ENCODE data around the gene GNAI2.
"Not testable (repeated sequence)": the region's sequence is repeated elsewhere in the genome, so short reads cannot be mapped to it uniquely, and the experiment has no call there.

Gene GNAI2

GRCh38 chr3:50275996-50276761 is 40.2 kb downstream of the GNAI2 start:
- no peaks in the 10 kb centered on the region for H3K36me3 Mint-ChIP-seq
- H3K4me3 Mint-ChIP-seq: peak overlapping the region; percentile 65
- H3K27me3 Mint-ChIP-seq: peaks cover 13% of the 10 kb centered on the region
- H3K4me1 Mint-ChIP-seq (ENCODE audit: low read depth): peaks cover 21% of the 10 kb centered on the region
- no peak overlapping the region for H3K27ac Mint-ChIP-seq
- H3K9me3 Mint-ChIP-seq (ENCODE audit: low read depth): no peaks in the 10 kb centered on the region

GRCh38 chr3:50276762-50277101 is 40.7 kb downstream of the GNAI2 start:
- Mint-ChIP-seq H3K27me3 (peaks cover 13% of the 10 kb centered on the region), H3K9me3 (ENCODE audit: low read depth) (no peaks in the 10 kb centered on the region), H3K36me3 (no peaks in the 10 kb centered on the region), H3K27ac (no peak overlapping the region), H3K4me3 (no peak overlapping the region), H3K4me1 (ENCODE audit: low read depth) (peaks cover 21% of the 10 kb centered on the region)

GRCh38 chr3:50278123-50278879 is 42.3 kb downstream of the GNAI2 start:
- Mint-ChIP-seq H3K4me3 (no peak overlapping the region), H3K9me3 (ENCODE audit: low read depth) (no peaks in the 10 kb centered on the region), H3K4me1 (ENCODE audit: low read depth) (peaks cover 17% of the 10 kb centered on the region), H3K36me3 (no peaks in the 10 kb centered on the region), H3K27ac (no peak overlapping the region), H3K27me3 (peaks cover 9% of the 10 kb centered on the region)

- peaks cover 17% of the 10 kb centered on the region for H3K4me1 Mint-ChIP-seq (ENCODE audit: low read depth)
- H3K36me3 Mint-ChIP-seq: no peaks in the 10 kb centered on the region
- no peaks in the 10 kb centered on the region for H3K9me3 Mint-ChIP-seq (ENCODE audit: low read depth)
- H3K4me3 Mint-ChIP-seq: no peak within 1 kb of the TSS
- peaks cover 9% of the 10 kb centered on the region for H3K27me3 Mint-ChIP-seq
- H3K27ac Mint-ChIP-seq: no peak within 1 kb of the TSS
Observed at GRCh38 chr3:50278880-50279224, 42.8 kb downstream of the GNAI2 start, which contains the start of gene LSMEM2. TSS of gene LSMEM2 (plus strand) at chr3:50279087. CDS start at chr3:50279114, 27 bp downstream.

- Mint-ChIP-seq H3K27me3 (peaks cover 5% of the 10 kb centered on the region), H3K27ac (no peak overlapping the region), H3K4me1 (ENCODE audit: low read depth) (peaks cover 12% of the 10 kb centered on the region), H3K9me3 (ENCODE audit: low read depth) (no peaks in the 10 kb centered on the region), H3K4me3 (no peak overlapping the region), H3K36me3 (no peaks in the 10 kb centered on the region)
Observed at GRCh38 chr3:50279255-50280016, 43.4 kb downstream of the GNAI2 start.

- H3K36me3 Mint-ChIP-seq; H3K27ac Mint-ChIP-seq; H3K27me3 Mint-ChIP-seq; H3K4me3 Mint-ChIP-seq; H3K9me3 Mint-ChIP-seq (ENCODE audit: low read depth); H3K4me1 Mint-ChIP-seq (ENCODE audit: low read depth): not testable (repeated sequence)
Observed at GRCh38 chr3:50284121-50284520, 48.1 kb downstream of the GNAI2 start.

GRCh38 chr3:50286322-50287227 is 50.6 kb downstream of the GNAI2 start:
- no peaks in the 10 kb centered on the region for H3K9me3 Mint-ChIP-seq (ENCODE audit: low read depth)
- peaks cover 5% of the 10 kb centered on the region for H3K36me3 Mint-ChIP-seq
- no peak overlapping the region for H3K4me3 Mint-ChIP-seq
- no peak overlapping the region for H3K27ac Mint-ChIP-seq
- H3K4me1 Mint-ChIP-seq (ENCODE audit: low read depth): peaks cover 8% of the 10 kb centered on the region
- H3K27me3 Mint-ChIP-seq: no peaks in the 10 kb centered on the region

GRCh38 chr3:50287262-50287661 is 51.3 kb downstream of the GNAI2 start:
- peaks cover 5% of the 10 kb centered on the region for H3K36me3 Mint-ChIP-seq
- H3K27me3 Mint-ChIP-seq: no peaks in the 10 kb centered on the region
- peaks cover 8% of the 10 kb centered on the region for H3K4me1 Mint-ChIP-seq (ENCODE audit: low read depth)
- no peaks in the 10 kb centered on the region for H3K9me3 Mint-ChIP-seq (ENCODE audit: low read depth)
- no peak overlapping the region for H3K4me3 Mint-ChIP-seq
- H3K27ac Mint-ChIP-seq: no peak overlapping the region

- Mint-ChIP-seq H3K27me3 (no peaks in the 10 kb centered on the region), H3K4me1 (ENCODE audit: low read depth) (peaks cover 15% of the 10 kb centered on the region), H3K4me3 (peak overlapping the region; percentile 98), H3K27ac (no peak overlapping the region), H3K36me3 (peaks cover 5% of the 10 kb centered on the region), H3K9me3 (ENCODE audit: low read depth) (no peaks in the 10 kb centered on the region)
Observed at GRCh38 chr3:50288387-50289007, 52.5 kb downstream of the GNAI2 start.

- Mint-ChIP-seq H3K27ac (no peak overlapping the region), H3K9me3 (ENCODE audit: low read depth) (no peaks in the 10 kb centered on the region), H3K4me3 (peak overlapping the region; percentile 98), H3K4me1 (ENCODE audit: low read depth) (peaks cover 16% of the 10 kb centered on the region), H3K36me3 (peaks cover 5% of the 10 kb centered on the region), H3K27me3 (no peaks in the 10 kb centered on the region)
Observed at GRCh38 chr3:50289130-50289529, 53.1 kb downstream of the GNAI2 start.

GRCh38 chr3:50290161-50290641 is 54.2 kb downstream of the GNAI2 start:
- H3K9me3 Mint-ChIP-seq (ENCODE audit: low read depth): no peaks in the 10 kb centered on the region
- H3K4me3 Mint-ChIP-seq: peak overlapping the region; percentile 98
- H3K36me3 Mint-ChIP-seq: peaks cover 5% of the 10 kb centered on the region
- H3K27ac Mint-ChIP-seq: peak overlapping the region; percentile 22
- H3K27me3 Mint-ChIP-seq: no peaks in the 10 kb centered on the region
- peaks cover 16% of the 10 kb centered on the region for H3K4me1 Mint-ChIP-seq (ENCODE audit: low read depth)

- Mint-ChIP-seq H3K27me3 (no peaks in the 10 kb centered on the region), H3K36me3 (peaks cover 5% of the 10 kb centered on the region), H3K27ac (peak within 1 kb of the TSS; percentile 94), H3K4me1 (ENCODE audit: low read depth) (peaks cover 16% of the 10 kb centered on the region), H3K4me3 (peak within 1 kb of the TSS; percentile 98), H3K9me3 (ENCODE audit: low read depth) (no peaks in the 10 kb centered on the region)
Observed at GRCh38 chr3:50292159-50293078, 56.4 kb downstream of the GNAI2 start, which contains the start of gene IFRD2. TSS of gene IFRD2 (minus strand) at chr3:50292429. CDS start at chr3:50292274, 155 bp downstream.
